GM15510 (cell line): ENCODE measurements around the gene VEZT.

Experiments
- POLR2A ChIP-seq: IDR thresholded peaks from 3 replicates; pipeline ENCODE4 v1.6.1; 2011; ENCODE audit warnings: borderline replicate concordance; ENCODE audit not compliant: insufficient read length; ENCODE audit errors: extremely low read depth

Gene VEZT

DNA sequence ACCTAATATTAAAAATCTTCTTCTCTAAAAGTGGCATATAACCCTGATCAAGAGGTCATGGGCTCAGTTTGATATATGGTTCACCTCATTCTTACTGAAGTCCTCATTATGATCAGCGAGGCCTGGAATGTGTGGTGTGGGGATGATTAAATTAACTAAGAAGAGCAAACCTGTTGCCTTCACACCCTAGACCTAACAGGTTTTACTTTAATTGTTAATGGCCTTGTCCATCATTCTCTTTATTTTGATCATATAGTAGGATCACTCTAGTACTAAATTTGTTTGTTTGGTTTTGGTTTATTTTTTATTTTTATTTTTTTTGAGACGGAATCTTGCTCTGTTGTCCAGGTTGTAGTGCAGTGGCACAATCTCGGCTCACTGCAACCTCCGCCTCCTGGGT, 43.5 kb downstream of the VEZT start:
- TF ChIP-seq POLR2A, result no peak

DNA sequence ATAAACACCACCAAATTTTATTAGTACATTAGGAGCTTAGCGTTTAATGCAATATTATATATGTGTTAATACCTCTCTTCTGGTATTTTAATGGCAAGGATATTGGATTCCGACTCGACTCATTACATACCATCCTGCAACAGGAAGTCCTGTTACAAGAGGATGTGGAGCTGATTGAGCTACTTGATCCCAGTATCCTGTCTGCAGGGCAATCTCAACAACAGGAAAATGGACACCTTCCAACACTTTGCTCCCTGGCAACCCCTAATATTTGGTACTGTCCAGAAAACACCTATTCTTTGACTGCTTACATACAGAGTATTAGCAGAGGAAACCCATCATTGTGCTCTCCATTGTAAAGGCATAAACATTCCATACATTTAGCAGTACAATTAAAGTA, 45.2 kb downstream of the VEZT start:
- TF ChIP-seq POLR2A, result no peak

DNA sequence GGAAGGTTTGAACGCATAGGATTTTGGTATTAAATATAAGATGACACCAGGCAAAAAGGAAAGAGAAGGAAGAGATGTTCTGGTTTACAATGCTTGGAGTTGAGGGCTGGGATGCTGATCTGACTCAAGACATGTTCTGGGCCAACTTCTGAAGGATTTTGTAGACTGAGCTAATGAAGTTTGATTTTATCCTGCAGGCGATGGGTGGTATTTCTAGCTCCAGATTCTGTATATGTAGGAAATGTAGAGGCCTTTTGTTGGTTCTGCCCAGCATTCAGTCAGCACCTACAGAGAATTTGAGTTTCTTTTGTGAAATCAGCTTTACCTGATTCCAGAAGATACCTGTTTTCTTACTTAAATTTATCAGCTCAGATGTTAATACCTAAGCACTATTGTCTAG, 48.2 kb downstream of the VEZT start:
- no peak for TF ChIP-seq POLR2A

DNA sequence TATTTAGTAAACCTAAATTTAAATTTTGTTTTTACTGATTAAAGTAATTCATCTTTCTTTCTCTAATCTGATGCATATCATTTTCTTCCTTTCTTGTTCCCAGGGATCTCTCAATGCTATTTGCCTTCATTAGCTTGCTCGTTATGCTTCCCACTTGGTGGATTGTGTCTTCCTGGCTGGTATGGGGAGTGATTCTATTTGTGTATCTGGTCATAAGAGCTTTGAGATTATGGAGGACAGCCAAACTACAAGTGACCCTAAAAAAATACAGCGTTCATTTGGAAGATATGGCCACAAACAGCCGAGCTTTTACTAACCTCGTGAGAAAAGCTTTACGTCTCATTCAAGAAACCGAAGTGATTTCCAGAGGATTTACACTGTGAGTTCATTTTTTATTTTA, 48.6 kb downstream of the VEZT start:
- no peak for TF ChIP-seq POLR2A

DNA sequence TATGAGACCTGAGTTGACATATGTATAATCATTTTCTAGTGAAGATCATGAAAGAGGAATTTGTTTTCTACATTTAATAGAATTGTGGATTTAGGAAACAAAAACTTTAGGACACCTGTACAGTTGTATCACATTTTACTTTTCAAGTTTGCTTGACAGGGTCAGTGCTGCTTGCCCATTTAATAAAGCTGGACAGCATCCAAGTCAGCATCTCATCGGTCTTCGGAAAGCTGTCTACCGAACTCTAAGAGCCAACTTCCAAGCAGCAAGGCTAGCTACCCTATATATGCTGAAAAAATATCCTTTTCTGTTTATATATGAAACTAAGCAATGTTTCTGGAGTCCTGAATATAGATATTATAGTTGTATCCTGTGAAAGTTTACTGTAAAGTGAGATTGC, 52.3 kb downstream of the VEZT start:
- no peak for TF ChIP-seq POLR2A

DNA sequence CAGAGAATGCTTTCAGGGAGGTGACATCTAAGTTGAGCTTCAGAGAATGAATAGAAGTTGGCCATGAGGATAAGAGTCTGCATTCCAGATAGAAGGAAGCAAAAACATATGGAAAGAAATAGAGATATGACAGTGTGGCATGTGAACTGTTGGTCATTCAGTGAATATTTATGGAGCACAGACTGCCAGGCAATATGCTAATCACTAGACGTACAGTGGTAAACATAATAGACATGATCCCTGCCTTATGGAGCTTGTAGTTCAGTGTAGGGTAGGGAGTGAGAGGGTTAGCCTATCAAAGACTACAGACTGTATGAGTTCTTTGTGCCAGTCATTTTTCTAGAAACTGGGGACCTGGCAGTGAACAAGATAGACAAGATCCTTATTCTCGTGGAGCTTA, 53.9 kb downstream of the VEZT start:
- no peak for TF ChIP-seq POLR2A

DNA sequence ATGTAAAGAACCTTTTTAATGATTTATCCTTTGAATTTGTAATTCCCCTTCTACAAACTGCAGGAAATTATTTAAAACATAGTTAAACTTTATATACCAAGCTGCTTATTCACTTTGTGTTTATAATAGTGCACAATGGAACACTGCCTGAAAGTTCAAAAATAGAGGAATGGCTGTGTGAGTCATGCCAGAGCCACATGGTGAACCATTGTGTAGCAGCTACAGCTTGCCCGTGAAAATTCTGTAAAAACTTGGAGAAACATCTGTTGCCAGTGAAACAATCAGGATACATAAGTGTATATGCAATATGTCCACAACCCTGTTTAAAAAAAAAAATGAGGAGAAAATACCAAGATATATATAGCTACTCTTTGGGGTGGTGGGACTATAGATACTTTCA, 59.5 kb downstream of the VEZT start:
- no peak for TF ChIP-seq POLR2A

DNA sequence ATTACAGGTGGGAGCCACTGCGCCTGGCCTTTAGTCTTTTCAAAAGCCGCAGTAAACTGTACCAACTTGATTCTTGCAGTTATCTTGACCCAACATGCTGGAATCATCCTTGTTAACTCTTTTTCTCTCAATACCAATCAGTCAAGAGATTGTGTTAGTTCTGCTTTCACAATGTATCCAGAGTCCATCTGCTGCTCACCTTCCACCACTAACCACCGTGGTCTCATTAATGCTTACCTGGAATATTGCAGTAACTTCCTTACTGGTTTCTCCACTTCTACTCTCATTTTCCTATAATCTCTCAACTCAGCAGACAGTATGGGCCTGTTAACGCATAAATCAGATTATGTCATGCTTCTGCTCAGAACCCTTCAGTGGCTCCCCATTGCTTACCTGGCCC, 62.2 kb downstream of the VEZT start:
- TF ChIP-seq POLR2A, result no peak

DNA sequence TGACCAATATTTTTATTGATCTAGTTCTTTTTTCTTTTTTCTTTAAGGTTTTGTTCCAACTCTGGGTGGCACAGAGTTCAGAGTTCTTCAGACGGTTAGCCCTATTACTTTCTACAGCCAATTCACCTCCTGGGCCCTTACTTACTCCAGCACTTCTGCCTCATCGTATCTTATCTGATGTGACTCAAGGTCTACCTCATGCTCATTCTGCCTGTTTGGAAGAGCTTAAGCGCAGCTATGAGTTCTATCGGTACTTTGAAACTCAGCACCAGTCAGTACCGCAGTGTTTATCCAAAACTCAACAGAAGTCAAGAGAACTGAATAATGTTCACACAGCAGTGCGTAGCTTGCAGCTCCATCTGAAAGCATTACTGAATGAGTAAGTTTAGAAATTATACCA, 64.7 kb downstream of the VEZT start:
- no peak for TF ChIP-seq POLR2A

DNA sequence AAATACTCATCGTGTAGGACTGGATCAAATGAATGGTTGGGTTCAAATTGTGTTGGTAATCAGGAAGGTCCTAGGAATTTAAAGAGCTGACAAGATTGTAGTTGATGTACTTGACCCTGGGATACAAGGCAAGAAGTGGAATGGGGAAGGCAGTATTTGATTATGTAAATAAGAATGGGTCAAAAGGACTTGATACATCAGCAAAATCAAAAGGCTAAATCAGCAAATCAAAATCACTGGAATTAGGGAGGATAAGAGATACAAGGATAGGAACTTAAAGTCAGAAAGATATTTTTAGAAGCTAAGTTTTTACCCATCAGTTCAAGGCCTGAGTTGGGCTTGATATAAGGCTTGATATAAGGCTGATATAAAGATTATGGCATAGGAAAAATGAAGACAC, 65.8 kb downstream of the VEZT start:
- TF ChIP-seq POLR2A, result no peak

DNA sequence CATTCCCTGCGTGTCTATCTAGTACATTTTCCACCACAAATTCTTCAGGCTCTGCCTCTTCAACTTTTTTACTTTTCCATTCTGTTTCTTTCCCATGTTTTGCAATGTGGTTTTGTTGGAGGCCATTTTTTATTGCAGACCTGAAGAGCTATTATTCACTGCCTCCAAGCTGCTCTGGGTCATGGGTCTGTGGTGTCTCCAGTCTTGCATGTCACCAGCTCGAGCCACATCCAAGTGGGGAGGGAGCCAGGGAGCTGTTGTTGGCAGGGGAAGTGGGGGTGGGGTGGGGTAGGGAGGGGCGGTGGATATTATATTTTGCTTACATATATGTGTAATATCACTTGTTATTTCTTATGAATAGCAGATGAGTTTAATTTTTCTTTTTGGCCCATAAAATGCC, 69.1 kb downstream of the VEZT start:
- no peak for TF ChIP-seq POLR2A

DNA sequence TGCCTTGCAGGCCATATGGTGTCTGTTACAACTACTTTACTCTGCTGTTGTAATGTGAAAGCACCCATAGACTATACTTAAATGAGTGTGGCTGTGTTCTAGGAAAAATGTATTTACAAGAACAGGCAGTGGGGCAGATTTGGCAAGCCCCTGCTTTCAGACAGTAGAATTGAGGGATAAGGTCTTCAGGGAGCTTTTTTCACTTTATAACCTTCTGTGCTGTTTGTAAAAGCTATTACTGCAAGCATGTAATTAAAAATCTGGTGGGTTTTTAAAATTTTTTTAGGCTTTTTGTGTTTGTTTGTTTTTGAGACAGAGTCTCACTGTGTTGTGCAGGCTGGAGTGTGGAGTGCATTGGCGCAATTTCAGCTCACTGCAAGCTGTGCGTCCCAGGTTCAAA, 73.9 kb downstream of the VEZT start:
- TF ChIP-seq POLR2A, result no peak

DNA sequence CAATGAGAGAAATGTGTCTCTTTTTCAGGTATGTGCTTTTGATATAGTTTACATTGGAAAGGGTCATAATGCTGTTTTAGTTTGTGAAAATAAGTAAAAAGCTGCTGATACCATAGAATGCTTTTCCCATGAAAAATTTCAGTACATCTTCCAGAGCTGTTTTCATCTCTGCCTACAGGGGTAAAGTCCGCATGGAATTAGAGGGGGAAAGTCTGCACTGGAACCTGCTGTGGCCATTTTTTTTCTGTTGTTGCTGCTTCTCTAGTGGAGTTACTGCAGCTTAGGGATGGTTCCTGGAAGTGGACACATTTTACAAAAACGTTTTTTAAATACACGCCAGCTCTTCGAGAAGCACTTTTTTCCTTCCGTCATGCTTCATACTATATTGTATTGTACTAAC, 81.3 kb downstream of the VEZT start:
- TF ChIP-seq POLR2A, result no peak

DNA sequence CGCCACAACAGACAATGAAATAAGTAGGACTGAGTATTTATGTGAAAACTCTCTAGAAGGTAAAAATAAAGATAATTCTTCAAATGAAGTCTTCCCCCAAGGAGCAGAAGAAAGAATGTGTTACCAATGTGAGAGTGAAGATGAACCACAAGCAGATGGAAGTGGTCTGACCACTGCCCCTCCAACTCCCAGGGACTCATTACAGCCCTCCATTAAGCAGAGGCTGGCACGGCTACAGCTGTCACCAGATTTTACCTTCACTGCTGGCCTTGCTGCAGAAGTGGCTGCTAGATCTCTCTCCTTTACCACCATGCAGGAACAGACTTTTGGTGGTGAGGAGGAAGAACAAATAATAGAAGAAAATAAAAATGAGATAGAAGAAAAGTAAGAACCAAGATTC, 82.7 kb downstream of the VEZT start:
- no peak for TF ChIP-seq POLR2A

DNA sequence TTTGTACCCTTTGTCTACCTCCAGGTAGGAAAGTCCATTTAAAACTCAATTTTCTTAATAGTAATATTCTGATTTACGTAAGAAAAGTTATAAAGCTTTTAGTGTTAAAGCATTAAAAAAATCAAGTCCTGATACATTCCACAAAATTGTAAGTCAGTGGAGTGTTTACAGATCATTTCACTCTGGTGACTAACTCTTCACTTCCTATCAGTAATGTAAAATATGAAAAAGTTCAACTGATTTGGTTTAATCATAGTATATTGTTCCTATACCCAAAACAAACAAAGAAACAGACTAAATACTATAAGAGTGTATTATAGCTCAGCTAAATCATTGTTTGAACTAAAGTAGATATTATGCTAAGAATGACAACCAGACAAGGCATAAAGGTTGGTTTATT, 85.9 kb downstream of the VEZT start:
- TF ChIP-seq POLR2A, result no peak

DNA sequence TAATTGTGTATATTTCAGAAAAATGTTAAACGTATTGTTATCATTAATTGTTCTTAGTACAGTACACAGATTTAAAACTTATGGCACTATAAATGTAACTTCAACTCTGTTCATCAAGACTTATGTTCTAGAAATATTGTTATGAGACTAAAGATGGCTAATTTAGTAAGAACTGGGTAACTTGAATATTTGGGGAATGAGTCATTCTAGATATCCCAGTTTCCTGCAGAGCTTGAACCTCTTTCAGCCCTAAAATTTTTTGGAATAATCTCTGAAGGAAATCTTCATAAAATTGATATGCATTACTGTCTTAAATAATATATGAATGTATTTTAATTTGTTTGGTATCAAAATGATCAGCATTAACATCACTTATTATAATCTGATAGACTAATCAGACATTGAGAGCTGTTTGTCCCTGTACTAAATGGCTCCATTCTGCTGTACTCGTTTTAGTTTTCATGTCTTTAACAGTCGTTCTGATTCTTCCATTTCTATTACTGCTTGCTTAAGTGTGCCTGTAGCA, 87.1 kb downstream of the VEZT start:
- no peak for TF ChIP-seq POLR2A

DNA sequence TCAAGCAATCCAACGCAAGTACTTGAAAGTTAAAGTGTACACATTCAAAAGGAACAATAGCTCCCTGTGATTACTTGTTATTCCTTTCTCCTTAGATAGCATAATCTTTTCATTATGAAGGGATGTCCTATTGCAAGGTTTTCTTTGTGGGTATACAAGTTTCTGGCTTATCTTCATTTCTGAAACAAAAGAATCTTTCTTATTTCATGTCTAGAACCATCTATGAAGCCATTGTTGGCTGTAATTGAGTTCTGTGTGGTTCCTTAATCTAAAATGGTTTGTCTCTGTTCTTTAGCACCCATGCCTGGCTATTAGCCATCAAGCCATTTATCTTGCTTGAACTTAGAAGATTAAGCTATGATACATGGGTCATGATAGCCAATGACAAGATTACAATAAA, 95.0 kb downstream of the VEZT start:
- no peak for TF ChIP-seq POLR2A
